Stimulated activated effector memory CD8-positive, alpha-beta T cell treated with anti-CD3 and anti-CD28 coated beads, Interleukin-12 subunit alpha, Interleukin-12 subunit beta, amount 100 ng/mL, for 72 hours (primary cell): ENCODE results near the gene KCND2.

Source experiments
- ATAC-seq: fragments of 150-1000 bp; cut with Tn5 transposase; 2 replicates; pipeline ENCODE4 v1.10.0; 2021
- DNase-seq, 2 donors: peaks; one replicate each; pipeline ENCODE4 v3.0.0; 2021 to 2022; ENCODE audit warnings: low spot score in 2 of 2
- H3K27ac Mint-ChIP-seq: one replicate; pipeline ENCODE4 v1.8.0; 2022; ENCODE audit warnings: mild to moderate bottlenecking, mixed read lengths
- H3K36me3 Mint-ChIP-seq: one replicate; pipeline ENCODE4 v1.8.0; 2022; ENCODE audit warnings: mild to moderate bottlenecking, mixed read lengths
- H3K4me1 Mint-ChIP-seq: one replicate; pipeline ENCODE4 v1.8.0; 2022; ENCODE audit warnings: mixed read lengths
- H3K4me3 Mint-ChIP-seq: one replicate; pipeline ENCODE4 v1.8.0; 2022; ENCODE audit warnings: mild to moderate bottlenecking, mixed read lengths
- H3K9me3 Mint-ChIP-seq: one replicate; pipeline ENCODE4 v1.8.0; 2022; ENCODE audit warnings: mixed read lengths

KCND2 gene

DNA sequence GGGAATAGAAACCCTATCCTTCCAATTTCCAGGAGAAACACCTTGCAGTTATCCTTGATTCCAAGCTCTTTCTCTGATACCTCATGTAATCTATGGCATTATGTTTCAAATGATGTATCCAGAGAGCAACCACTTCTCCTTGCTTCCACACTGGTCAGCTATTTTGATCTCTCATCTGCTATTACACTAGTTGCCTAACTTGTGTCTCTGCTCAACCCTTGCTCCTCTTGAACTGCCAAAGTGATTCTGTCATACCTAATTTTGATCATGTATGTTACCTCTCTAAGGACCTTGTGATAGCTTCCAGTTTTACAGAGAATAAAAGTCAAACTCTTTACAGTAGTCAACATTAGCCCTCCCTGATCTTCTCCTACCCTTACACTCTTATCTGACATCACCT, 90.4 kb downstream of the KCND2 start:
- no peak overlapping the region for H3K27ac Mint-ChIP-seq
- H3K36me3 Mint-ChIP-seq, result no peaks in the 10 kb centered on the region
- H3K4me3 Mint-ChIP-seq, result no peak overlapping the region
- DNase-seq (no peak), ATAC-seq (no peak)
- peaks cover 21% of the 10 kb centered on the region for H3K9me3 Mint-ChIP-seq
- H3K4me1 Mint-ChIP-seq, result no peaks in the 10 kb centered on the region

DNA sequence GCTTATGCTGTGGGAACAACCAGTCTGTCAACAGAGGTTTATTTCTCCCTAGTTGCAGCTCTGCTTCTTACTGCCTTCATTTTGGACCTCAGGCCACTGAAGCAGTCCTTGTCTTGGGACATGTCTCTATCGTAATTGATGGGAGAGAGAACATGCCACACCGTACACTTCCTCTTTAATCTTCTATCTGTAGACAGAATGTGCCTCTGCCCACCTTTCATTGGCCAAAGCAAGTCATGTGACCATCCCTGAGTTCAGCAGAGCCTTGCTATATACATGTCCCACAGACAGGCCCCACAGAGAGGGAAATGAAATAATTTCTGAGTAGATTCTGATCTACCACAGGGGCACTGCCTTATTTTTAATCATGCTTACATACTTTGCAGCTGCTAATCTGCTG, 98.0 kb downstream of the KCND2 start:
- Mint-ChIP-seq H3K27ac (no peak overlapping the region), H3K4me1 (no peaks in the 10 kb centered on the region), H3K4me3 (no peak overlapping the region), H3K9me3 (peaks cover 8% of the 10 kb centered on the region), H3K36me3 (no peaks in the 10 kb centered on the region)
- DNase-seq (no peak), ATAC-seq (no peak)

DNA sequence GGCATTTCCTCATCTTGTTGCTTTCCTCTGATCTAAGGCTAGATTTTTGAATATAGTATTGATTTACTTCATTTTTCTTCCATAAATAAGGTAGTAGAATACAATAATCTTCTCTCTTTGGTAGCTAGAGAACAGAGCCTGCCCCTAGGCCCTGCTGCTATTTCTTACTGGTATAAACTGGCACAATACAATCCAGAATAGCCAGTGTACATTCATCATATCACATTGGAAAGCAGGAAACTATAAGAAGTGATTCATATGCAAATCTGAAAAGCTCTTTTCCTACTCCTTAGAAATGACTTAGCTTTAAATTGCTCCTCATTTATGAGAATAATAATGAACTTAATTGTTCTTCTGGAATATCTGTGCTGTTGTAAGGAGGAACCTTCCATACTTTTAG, 100.2 kb downstream of the KCND2 start:
- Mint-ChIP-seq H3K27ac (no peak overlapping the region), H3K9me3 (peaks cover 6% of the 10 kb centered on the region), H3K36me3 (no peaks in the 10 kb centered on the region), H3K4me1 (no peaks in the 10 kb centered on the region), H3K4me3 (no peak overlapping the region)
- ATAC-seq (no peak), DNase-seq (no peak)

DNA sequence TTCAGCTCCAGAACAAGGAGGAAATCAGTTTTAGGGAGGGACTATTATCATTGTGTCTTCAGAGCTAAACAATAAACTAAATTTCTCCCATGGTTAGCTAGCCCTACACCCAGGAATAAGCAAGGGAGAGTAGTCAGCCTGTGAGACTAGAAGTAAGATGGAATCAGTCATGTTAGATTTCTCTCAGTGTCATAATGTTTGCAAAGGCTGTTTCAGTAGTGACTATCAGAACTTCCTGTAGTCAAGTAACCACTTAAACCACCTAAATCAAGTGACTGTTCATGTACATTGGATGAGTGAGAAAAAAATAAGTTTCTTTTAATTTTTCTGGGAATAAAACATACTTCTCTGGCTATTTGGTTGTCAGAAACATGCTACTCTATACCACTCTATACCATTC, 121.6 kb downstream of the KCND2 start:
- Mint-ChIP-seq H3K27ac (no peak overlapping the region), H3K9me3 (peaks cover 6% of the 10 kb centered on the region), H3K4me1 (no peaks in the 10 kb centered on the region), H3K36me3 (no peaks in the 10 kb centered on the region), H3K4me3 (no peak overlapping the region)
- DNase-seq, result no peak
- ATAC-seq, result no peak

DNA sequence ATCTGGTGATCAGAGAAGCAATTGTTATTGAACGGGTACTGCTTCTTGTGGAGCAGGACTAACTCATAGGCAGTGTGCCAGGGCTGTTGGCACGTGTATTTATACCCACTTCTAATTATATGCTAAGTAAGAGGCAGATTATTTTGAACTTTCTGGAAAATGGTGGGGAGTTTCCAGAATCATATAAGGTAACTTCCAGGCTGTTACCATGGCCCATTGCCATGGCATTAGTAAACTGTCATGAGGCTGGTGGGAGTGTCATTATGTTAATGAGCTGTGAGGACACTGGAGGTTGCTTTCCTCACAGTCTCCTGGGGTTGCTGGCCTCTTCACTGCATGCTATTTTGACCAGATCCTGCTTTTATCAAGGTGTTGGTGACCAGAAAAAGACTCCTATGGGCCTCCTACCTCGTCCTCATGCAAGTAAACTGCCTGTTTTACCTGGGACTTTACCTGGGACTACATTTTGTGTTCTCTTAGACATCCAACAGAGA, 122.6 kb downstream of the KCND2 start:
- H3K27ac Mint-ChIP-seq, result no peak overlapping the region
- no peak overlapping the region for H3K4me3 Mint-ChIP-seq
- H3K9me3 Mint-ChIP-seq, result peaks cover 6% of the 10 kb centered on the region
- ATAC-seq (no peak), DNase-seq (no peak)
- H3K36me3 Mint-ChIP-seq, result no peaks in the 10 kb centered on the region
- H3K4me1 Mint-ChIP-seq, result no peaks in the 10 kb centered on the region

DNA sequence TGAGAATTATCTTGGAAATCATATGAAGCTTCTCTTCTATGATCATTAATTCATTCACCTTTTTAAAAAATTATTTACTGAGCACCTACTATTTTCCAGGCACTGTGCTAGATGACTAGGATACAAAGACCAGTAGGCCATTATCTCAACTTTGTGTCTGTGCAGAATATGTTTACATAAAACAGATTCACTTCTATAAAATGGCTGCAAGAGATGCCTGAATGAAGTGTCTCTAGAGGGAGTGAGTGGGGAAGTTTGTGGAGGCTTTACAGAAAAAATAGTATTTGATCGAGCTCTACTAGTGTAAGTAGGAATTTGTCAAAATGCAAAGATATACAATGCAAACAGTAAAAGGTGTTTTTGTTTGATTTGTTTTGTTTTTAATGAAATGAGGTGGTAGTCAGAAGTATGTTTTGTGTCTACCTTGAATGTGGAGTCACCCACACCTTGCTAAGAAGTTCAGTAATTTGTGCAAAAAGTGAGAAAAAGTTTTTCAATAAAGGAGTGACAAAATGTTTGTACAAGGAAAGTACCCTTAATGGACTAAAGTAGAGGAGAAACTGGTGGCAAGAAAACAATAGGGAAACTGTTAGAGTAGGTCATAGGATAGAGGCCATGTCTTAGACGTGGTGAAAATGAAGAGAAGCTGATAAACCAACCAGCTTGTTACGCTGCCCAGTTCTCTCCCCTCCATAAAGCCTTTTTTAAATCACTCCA, 125.5 kb downstream of the KCND2 start:
- no peak overlapping the region for H3K4me3 Mint-ChIP-seq
- H3K4me1 Mint-ChIP-seq, result no peaks in the 10 kb centered on the region
- H3K27ac Mint-ChIP-seq, result no peak overlapping the region
- no peaks in the 10 kb centered on the region for H3K36me3 Mint-ChIP-seq
- peaks cover 9% of the 10 kb centered on the region for H3K9me3 Mint-ChIP-seq
- ATAC-seq (no peak), DNase-seq (no peak)

DNA sequence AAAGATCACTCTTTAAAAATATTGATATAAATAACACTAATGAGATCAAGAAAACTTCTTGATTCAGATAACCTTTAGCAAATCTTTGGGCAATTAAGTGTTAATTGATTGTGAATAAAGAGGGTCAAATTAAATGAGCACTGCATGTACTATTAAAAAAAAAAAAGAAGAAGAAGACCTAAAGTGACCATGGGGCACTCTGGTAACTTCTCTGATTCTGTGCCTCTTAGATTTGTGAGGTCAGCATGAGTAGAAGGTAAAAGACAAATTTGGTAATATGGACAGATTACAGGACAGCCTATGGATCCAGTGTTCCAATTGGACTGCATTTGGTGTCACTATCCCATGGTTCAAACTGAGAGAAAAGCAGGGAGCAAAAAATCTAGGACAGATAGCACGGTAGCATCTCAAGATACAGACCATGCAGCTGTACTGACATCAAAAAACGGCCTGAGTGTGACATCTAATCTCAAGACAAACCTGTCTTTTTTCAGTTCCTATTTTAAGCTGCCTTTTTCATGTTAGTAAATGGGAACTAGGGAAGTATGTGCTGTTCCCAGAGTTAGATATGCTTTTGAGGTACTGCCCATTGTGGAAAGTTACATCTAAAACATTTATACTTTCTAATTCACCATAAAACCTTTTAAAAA, 128.0 kb downstream of the KCND2 start:
- no peaks in the 10 kb centered on the region for H3K4me1 Mint-ChIP-seq
- H3K4me3 Mint-ChIP-seq, result no peak overlapping the region
- DNase-seq (no peak), ATAC-seq (no peak)
- H3K36me3 Mint-ChIP-seq, result no peaks in the 10 kb centered on the region
- H3K27ac Mint-ChIP-seq, result no peak overlapping the region
- peaks cover 9% of the 10 kb centered on the region for H3K9me3 Mint-ChIP-seq

DNA sequence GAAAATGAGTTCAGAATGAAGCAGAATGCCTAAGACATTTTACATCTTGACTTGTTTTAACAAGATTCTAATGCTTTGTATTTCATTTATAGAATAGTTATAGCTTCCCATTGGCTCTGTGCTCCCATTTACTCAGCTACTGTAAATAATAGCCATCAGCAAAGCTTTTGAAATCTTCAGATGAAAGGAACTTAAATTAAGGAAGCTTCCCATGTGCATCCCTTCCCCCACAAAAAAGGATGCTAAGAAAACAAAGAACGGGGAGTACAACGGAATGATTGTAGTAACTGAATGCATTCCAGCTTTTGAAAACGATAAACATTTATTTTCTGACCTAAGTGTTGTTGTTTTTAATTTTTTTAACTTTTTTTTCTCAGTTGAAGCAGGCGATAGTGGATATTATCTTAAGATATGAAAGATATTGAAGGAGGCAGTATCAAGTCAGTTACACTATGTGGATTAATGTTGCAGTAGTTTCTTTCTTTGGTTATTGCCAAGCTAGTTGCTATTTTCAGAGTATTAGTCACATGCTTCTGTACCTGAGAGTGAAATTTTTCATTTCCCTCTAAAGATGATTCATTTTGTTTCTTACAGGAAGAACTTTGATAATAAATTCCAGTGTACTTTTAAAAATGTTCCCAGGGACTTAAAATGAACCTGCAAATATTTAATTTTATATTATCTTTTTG, 129.2 kb downstream of the KCND2 start:
- Mint-ChIP-seq H3K4me3 (no peak overlapping the region), H3K27ac (no peak overlapping the region), H3K4me1 (no peaks in the 10 kb centered on the region), H3K36me3 (no peaks in the 10 kb centered on the region), H3K9me3 (peaks cover 9% of the 10 kb centered on the region)
- no peak for DNase-seq
- no peak for ATAC-seq

DNA sequence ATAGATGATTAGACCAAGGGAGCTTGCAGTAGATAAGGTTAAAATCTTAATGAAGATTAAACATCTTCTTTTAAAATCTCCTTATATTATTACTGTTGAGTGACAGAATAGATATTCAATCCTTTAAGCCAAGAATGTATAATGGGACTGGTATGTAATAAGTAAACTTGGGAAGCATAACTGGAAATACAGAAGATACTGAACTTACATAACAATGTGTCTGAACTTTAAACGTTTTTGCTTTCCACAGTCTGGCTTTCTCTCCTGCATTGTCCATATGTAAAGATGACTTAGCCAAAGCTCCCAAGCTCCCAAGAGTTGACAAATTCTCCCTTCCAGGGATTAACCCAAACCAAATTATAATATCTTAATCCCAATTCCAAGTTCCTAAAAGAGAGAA, 129.8 kb downstream of the KCND2 start:
- Mint-ChIP-seq H3K9me3 (peaks cover 11% of the 10 kb centered on the region), H3K4me1 (no peaks in the 10 kb centered on the region), H3K36me3 (no peaks in the 10 kb centered on the region), H3K27ac (no peak overlapping the region), H3K4me3 (no peak overlapping the region)
- DNase-seq, result no peak
- ATAC-seq, result no peak

DNA sequence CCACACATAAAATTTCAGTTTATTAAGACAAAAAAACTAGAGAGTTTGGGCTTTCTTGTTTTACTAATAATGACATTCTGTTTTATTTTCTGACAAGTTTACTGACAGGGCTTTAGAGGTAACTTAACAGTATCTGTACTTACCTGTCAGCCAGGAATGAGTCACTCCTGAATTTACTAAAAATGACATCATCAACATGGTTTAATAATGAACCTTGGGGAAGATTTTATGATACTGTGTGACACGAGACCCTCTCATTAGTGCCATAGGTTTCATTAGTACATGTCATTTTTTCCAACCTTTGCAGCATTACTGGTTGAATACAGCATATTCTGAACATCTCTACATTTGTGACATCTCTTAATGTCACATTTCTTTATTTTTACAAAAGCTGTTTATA, 131.1 kb downstream of the KCND2 start:
- peak; percentile 59 for ATAC-seq
- H3K4me1 Mint-ChIP-seq, result no peaks in the 10 kb centered on the region
- H3K27ac Mint-ChIP-seq, result no peak overlapping the region
- peaks cover 11% of the 10 kb centered on the region for H3K9me3 Mint-ChIP-seq
- H3K36me3 Mint-ChIP-seq, result no peaks in the 10 kb centered on the region
- no peak for DNase-seq
- no peak overlapping the region for H3K4me3 Mint-ChIP-seq

DNA sequence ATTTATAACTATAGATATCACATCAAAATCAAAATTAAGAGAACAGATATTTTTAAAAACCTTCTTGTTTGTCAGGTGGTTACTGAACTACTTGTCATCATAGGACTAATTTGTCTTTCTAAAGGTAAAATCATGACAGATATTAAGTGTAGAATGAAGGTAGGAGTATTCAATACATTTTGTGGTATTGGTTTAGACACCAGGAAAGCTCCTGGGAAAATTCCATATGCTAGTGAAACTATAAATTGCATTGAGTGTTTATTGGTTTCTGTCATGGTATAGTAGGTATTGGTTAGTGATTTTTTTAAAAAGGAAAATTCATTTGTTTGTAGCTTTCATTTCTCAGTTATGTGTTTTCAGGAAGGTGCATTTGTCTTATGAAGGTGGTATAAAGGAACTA, 132.7 kb downstream of the KCND2 start:
- ATAC-seq (no peak), DNase-seq (no peak)
- H3K4me3 Mint-ChIP-seq, result no peak overlapping the region
- H3K4me1 Mint-ChIP-seq, result no peaks in the 10 kb centered on the region
- peaks cover 13% of the 10 kb centered on the region for H3K9me3 Mint-ChIP-seq
- no peak overlapping the region for H3K27ac Mint-ChIP-seq
- H3K36me3 Mint-ChIP-seq, result no peaks in the 10 kb centered on the region

DNA sequence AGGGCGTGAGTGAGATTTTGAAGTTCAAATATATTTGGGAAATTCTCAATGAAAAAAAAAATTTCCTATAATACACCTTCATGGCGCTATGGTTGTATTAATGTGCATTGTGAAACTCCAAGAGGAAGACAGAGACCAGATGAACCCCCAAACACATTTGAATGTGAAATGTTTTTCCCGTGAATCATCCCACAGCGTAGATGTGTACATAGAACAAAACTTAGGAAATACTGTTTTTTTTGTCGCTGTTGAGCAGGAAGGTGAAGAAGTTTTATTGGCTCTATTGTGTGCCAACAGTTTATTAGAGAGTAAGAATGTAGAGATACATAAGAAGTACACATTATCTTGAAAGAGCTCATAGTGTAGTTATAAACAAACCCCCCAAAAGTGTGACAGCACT, 134.0 kb downstream of the KCND2 start:
- no peak for ATAC-seq
- Mint-ChIP-seq H3K4me3 (no peak overlapping the region), H3K27ac (no peak overlapping the region), H3K36me3 (no peaks in the 10 kb centered on the region), H3K9me3 (peaks cover 10% of the 10 kb centered on the region), H3K4me1 (no peaks in the 10 kb centered on the region)
- DNase-seq, result no peak

DNA sequence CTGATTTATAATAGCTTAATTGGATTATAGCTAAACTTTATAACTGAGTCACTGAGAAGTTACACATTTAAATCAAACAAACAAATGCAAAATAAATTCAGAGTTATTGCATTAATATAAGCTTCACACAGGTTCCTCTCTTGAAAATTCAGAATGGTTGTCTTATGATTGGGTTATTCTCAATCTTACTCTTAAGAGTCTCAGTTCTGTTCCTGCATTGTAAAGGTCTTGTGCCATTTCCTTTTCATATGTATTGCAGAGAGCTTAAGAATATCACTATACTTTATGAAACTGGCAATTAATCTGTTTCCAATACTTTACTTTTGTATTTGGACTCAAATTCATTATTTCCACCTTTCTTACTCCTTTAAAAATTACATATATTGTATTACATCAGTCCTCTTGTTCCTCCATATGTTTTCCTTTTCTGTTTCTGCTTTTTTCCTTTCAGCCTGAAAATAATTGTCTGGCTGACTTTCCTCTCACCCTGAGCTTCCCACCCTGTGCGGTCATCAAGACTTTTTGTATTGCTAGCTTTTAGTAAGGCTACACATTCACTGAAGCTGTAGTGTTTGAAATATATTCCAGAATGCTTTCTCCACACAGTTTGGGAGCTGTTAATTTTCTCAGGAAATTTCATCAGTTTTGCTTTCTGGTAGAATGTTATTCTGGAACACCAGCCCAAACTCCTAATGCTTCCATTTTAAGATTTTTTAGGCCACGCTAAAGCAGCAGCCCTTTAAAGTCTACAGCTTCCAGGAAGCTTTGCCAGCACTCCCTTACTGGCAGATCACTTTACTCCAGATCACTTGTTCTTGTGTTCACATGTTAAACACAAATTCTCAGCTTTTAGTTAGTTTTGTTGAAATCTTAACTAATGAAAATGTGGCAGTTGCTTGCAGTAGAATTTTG, 139.4 kb downstream of the KCND2 start:
- peaks cover 10% of the 10 kb centered on the region for H3K9me3 Mint-ChIP-seq
- no peaks in the 10 kb centered on the region for H3K36me3 Mint-ChIP-seq
- H3K4me1 Mint-ChIP-seq, result no peaks in the 10 kb centered on the region
- ATAC-seq (no peak), DNase-seq (no peak)
- H3K27ac Mint-ChIP-seq, result no peak overlapping the region
- no peak overlapping the region for H3K4me3 Mint-ChIP-seq

DNA sequence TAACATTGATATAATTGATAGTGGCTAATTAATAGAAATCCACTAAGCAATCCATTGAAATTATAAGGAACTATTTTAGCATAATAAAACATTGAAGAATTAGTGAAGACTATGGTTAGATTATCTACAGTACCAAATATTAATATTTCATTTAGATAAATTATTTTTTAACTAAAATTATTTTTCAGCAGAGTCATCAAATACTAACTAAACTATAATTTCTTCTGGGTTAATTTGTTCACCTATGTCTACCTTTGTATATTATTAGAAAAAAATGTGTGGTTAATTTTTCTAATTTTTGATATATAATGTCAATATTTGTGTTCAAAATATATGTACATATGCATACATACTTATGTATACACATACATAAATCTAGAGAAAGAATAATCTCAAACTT, 140.2 kb downstream of the KCND2 start:
- no peak overlapping the region for H3K4me3 Mint-ChIP-seq
- no peak for DNase-seq
- no peak overlapping the region for H3K27ac Mint-ChIP-seq
- no peaks in the 10 kb centered on the region for H3K4me1 Mint-ChIP-seq
- peaks cover 3% of the 10 kb centered on the region for H3K9me3 Mint-ChIP-seq
- ATAC-seq, result no peak
- H3K36me3 Mint-ChIP-seq, result no peaks in the 10 kb centered on the region
